ENCODE measurements around the gene ARHGAP26. TPM values are rescaled to one million over a fixed set of nuclear protein-coding genes. Genes with fewer than 3 reads are reported as not detected.

ARHGAP26 gene
- total and polyA plus RNA-seq, 4 donors = 5.4 to 52.3 (median 30.4) TPM

DNA sequence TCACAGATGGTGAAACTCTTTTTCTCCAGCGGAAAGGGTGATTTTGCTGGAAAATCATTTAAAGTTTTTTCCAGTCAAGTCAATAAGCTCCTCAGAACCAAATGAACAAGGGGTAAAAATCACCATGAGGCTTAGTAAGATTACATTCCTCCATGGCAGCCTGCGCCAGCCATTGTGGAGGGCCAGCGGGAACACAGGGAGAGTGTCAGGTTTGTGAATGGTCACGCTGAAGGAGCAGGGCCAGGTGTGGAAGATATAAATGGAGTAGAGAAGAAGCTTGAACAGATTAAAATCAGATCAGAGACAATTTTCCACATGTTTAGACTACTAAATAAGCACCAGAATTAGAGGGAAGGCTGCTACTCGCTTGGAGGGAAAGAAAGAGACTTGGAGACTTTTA is 424.5 kb downstream of the ARHGAP26 start:
- peaks cover 0 to 9% (median 2%) of the 10 kb centered on the region in 4 donors for H3K9me3 ChIP-seq (ENCODE audit: control insufficient read depth in 4 of 4, insufficient read depth in 3 of 4, low read length in 3 of 4)
- DNase-seq (no peak), ATAC-seq (ENCODE audit: insufficient read depth, low FRiP score) (no peak)
- H3K4me3 ChIP-seq = no peak overlapping the region
- no peaks in the 10 kb centered on the region for H3K27me3 ChIP-seq (ENCODE audit: control insufficient read depth in 3 of 3, insufficient read depth in 3 of 3, low read length in 2 of 3)
- H3K9ac ChIP-seq (ENCODE audit: insufficient read depth in 1 of 2, low read length in 2 of 2) = no peak overlapping the region
- H3K27ac ChIP-seq (ENCODE audit: low read depth in 1 of 2, low read length in 1 of 2) = no peak overlapping the region
- TF ChIP-seq, protein P1, sequence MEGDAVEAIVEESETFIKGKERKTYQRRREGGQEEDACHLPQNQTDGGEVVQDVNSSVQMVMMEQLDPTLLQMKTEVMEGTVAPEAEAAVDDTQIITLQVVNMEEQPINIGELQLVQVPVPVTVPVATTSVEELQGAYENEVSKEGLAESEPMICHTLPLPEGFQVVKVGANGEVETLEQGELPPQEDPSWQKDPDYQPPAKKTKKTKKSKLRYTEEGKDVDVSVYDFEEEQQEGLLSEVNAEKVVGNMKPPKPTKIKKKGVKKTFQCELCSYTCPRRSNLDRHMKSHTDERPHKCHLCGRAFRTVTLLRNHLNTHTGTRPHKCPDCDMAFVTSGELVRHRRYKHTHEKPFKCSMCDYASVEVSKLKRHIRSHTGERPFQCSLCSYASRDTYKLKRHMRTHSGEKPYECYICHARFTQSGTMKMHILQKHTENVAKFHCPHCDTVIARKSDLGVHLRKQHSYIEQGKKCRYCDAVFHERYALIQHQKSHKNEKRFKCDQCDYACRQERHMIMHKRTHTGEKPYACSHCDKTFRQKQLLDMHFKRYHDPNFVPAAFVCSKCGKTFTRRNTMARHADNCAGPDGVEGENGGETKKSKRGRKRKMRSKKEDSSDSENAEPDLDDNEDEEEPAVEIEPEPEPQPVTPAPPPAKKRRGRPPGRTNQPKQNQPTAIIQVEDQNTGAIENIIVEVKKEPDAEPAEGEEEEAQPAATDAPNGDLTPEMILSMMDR (IDR thresholded peaks at IDR 0.05; ENCODE audit: control extremely low read depth, extremely low read depth) = no peak
- WGBS, 2 donors = 94 to 98% methylated on average over 5 of the region's 5 CpGs
- H3K4me1 ChIP-seq (ENCODE audit: control insufficient read depth in 5 of 5, insufficient read depth in 5 of 5, low read length in 5 of 5) = peaks cover 0 to 15% (median 3%) of the 10 kb centered on the region in 5 donors
- peaks cover 0 to 5% (median 0%) of the 10 kb centered on the region in 4 donors for H3K36me3 ChIP-seq (ENCODE audit: control insufficient read depth in 4 of 4, insufficient read depth in 4 of 4, low read length in 4 of 4)

DNA sequence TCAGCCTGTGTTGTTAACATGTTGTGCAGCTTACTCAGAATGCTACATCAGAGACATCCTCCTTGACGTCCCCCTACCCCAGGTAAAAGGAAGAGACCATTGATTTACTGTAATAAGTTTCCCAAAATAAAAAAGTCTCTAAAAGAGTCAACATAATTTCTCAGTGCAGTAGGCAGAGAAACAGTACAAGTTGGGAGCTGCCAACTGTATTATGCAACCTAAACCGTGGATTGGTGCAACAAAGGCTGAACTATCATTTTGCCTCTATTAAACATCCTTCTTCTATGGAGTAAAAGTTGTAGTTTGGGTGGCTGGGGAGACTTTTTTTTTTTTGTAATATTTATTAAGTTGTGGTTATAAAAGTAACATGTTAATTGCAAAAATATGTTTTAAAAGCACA is 425.3 kb downstream of the ARHGAP26 start:
- Histone ChIP-seq H3K9ac (ENCODE audit: insufficient read depth in 1 of 2, low read length in 2 of 2) (no peak overlapping the region), H3K27ac (ENCODE audit: low read depth in 1 of 2, low read length in 1 of 2) (no peak overlapping the region), H3K4me1 (ENCODE audit: control insufficient read depth in 5 of 5, insufficient read depth in 5 of 5, low read length in 5 of 5) (peaks cover 0 to 19% (median 3%) of the 10 kb centered on the region in 5 donors), H3K27me3 (ENCODE audit: control insufficient read depth in 3 of 3, insufficient read depth in 3 of 3, low read length in 2 of 3) (no peaks in the 10 kb centered on the region), H3K36me3 (ENCODE audit: control insufficient read depth in 4 of 4, insufficient read depth in 4 of 4, low read length in 4 of 4) (peaks cover 0 to 5% (median 0%) of the 10 kb centered on the region in 4 donors), H3K9me3 (ENCODE audit: control insufficient read depth in 4 of 4, insufficient read depth in 3 of 4, low read length in 3 of 4) (peaks cover 0 to 6% (median 0%) of the 10 kb centered on the region in 4 donors), H3K4me3 (no peak overlapping the region)
- TF ChIP-seq, protein P1 (IDR thresholded peaks at IDR 0.05; ENCODE audit: control extremely low read depth, extremely low read depth) = no peak
- 12 to 25% methylated on average over 2 of the region's 2 CpGs for WGBS, 2 donors
- DNase-seq (peak in 2 of 3 donors; percentile 66 to 89), ATAC-seq (ENCODE audit: insufficient read depth, low FRiP score) (no peak)

DNA sequence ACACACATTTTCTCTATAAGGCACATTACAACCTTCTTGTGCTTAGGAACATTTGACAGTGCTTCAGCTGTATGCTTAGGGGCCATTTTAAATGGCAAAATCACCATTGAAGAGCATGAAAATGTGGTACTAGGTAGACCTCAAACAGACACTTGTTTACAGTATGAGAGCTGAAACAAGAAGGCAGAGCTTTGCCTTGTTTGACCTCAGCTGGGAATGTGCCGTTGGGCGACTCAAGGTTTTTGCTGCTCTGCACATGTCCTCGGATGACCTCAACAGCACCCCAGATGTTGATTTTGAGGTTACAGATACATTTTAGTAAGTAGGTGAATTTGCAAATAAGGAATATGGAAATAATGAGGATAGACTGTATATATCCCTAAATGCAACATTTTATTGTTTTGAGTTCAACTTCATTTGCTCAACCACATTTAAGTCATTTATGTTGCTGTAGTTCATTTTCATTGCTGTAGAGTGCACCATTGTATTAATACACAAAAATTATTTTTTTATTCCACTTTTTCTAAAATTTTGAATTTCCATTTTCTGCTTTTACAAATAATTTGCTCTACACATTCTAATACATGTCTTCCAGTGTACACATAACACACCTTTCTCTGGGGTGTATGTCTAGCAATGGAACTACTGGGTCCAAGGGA is 426.6 kb downstream of the ARHGAP26 start:
- TF ChIP-seq, protein P1 (IDR thresholded peaks at IDR 0.05; ENCODE audit: control extremely low read depth, extremely low read depth) = no peak
- ATAC-seq (ENCODE audit: insufficient read depth, low FRiP score) (no peak), DNase-seq (no peak)
- Histone ChIP-seq H3K9me3 (ENCODE audit: control insufficient read depth in 4 of 4, insufficient read depth in 3 of 4, low read length in 3 of 4) (peaks cover 0 to 6% (median 0%) of the 10 kb centered on the region in 4 donors), H3K4me3 (no peak overlapping the region), H3K36me3 (ENCODE audit: control insufficient read depth in 4 of 4, insufficient read depth in 4 of 4, low read length in 4 of 4) (peaks cover 0 to 5% (median under 1%) of the 10 kb centered on the region in 4 donors), H3K4me1 (ENCODE audit: control insufficient read depth in 5 of 5, insufficient read depth in 5 of 5, low read length in 5 of 5) (peaks cover 0 to 27% (median 12%) of the 10 kb centered on the region in 5 donors), H3K27me3 (ENCODE audit: control insufficient read depth in 3 of 3, insufficient read depth in 3 of 3, low read length in 2 of 3) (no peaks in the 10 kb centered on the region), H3K27ac (ENCODE audit: low read depth in 1 of 2, low read length in 1 of 2) (no peak overlapping the region), H3K9ac (ENCODE audit: insufficient read depth in 1 of 2, low read length in 2 of 2) (no peak overlapping the region)
- WGBS, 2 donors = 76 to 85% methylated on average over 3 of the region's 3 CpGs

Measured in lung (tissue), 12 donors.